HG02678 (cell line): ENCODE results near the gene ADAMTS6.

ENCODE experiments used
- ATAC-seq: cut with Tn5 transposase; IDR thresholded peaks from one replicate; pipeline ENCODE4 v1.9.1; 2021; ENCODE audit warnings: mild to moderate bottlenecking, moderate library complexity; ENCODE audit not compliant: unreplicated experiment

ADAMTS6 gene

DNA sequence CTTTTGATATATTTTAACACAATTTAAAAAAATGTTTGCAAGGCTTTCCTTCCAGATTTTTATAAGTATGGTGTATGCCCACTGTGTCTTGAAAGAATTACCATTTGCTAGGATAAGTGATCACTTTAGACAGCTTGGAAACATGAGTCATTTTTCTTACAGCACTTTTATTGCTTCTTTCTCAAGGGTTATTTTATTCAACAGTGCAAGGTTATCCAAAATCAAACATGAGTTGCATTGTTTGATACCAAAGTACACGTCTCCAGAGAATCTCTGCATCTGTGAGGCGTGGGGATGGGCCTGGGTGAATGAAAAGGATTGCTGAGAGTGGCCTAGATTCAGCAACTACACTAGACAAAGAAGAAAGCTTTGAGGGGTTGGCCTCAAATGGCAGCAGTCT is 329.6 kb downstream of the ADAMTS6 start:
- ATAC-seq: no peak

DNA sequence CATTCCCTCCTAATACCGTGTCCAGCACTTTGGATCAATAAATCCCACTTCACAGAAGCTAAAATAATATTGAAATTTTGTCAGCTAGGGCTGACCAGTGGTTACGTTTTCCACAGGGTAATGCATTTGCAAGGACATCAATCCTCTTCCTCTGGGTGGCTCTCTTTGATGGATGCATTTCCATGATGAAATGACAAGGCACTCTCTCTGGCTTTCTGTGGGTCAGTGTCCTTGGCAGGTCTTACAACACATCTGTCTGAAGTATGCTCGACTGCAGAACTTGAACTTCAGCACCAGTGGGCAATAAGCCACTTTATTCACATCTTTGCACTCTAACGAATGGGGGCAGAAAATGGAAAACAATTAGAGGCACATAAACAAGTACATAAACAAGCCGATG is 330.1 kb downstream of the ADAMTS6 start:
- no peak for ATAC-seq

DNA sequence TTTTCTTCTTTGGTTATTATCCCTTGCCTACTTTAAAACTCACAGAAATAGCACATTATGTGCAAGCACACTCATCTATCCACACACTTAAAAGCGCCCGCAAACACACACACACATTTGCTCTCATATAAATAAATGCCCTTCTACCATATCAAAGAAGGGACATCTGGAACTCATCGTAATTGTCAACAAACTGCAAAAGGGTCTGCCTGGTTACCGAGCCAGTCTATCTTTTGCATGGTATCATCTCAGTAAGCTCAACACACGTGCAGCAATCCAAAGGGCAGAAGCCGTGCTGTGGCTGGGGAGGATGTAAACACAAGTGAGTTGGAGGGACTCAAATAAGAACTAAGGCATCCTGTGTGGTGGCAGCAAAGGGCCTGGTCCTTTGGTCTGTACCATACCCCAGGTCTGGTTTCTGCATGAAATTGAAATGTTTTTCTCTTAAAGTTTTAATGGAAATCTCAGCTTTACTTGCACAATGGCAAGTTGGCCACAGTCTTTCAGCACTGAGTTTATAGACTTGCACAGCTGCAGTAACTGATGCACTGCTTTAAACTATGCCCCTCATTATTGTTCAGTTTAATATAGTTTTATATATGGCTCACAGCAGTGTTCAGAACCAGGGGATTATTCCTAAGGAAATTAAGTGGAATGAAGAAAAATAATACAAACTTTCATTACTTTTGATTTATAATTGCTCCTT is 331.0 kb downstream of the ADAMTS6 start:
- no peak for ATAC-seq

DNA sequence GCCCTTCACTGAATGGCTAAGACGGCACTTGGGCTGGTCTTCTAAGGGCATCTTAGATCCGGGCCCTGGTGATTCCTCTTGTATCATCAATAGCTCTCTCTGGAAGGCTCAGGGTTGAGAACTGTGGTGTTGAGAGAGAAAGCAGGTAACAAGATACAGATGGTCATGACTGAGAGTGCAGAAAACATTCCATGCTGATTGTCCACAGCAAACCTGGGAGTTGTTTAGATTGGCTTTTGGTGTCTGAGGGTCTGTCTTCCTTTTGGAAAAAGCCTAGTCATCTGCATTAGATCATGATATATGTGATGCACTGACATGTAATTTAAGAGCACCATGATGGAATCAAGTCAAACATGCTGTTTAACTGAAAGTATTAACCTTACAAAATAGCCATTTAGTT is 331.9 kb downstream of the ADAMTS6 start:
- ATAC-seq: no peak

DNA sequence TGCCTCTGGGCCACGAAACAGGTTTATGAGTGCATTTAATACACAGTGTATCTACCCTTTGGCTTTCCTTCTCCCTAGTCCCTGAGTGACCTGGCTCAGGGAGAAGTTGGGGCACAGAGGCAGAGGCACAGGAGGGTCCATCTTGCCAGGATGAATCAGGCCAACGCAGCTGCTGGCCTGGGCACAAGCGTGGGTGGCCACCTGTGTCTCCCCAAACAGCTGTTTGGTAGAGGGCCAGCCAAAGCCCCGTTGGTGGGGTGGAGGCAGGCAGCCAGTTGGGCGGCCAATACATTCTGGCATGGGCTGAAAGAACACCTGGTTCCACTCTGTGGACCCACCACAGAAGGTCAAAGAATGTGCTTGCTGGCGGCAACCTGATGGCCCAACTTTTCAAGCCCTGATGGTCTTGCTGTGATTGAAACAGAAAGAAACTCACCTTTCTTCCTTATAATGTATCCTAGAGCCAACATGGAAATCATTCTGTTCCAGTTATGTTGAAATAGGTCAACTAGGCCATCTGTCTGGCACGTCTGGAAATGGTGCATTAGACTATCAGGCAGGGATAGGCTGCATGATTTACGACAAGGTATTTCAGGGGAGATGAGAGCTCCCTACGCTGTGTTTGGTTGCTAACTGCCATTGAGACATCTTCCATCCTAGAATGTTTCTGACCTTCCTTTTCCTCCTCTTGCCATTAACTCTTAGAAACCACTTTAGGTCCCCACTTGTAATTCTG is 337.4 kb downstream of the ADAMTS6 start:
- no peak for ATAC-seq

DNA sequence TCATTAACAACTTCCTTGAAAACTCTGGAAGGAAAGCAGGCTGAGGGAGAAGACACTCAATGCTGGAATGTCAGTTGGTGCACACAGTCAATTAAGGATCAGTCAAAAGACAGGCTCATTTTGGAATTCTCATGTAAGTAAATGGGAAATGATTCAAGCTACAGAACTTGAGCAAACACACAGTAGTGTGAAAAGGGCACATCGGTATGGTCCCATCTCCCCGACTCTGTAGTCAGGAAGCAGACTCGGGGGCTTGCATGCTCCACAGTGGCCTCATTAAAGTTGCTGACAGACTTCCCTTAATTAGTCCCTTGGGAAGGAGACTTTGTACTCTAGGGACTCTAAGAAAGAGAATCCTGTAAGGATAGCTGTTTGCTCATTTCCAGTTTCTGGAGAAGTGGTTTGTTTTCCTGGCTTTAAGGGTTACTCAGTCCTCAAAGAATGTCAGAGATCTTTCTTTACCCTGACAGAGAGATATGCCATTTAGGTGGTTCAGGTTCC is 339.2 kb downstream of the ADAMTS6 start:
- no peak for ATAC-seq

DNA sequence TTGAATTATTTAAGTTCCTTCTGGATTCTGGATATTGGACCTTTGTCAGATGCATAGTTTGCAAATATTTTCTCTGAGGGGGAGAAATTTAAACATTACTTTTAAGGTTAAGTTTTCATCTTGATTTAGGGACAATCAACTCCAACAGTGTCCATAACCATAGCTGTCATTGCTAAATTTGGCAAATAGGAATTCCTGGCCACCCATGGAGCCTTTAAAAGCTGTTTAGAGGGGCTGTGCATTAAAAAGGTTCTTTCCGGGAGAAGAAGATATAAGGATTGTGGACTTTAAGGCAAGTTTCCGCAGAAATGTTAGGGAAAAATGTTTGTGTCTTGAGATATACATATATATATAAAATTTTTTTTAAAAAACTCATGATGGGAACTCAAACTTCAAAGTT is 339.7 kb downstream of the ADAMTS6 start:
- no peak for ATAC-seq

DNA sequence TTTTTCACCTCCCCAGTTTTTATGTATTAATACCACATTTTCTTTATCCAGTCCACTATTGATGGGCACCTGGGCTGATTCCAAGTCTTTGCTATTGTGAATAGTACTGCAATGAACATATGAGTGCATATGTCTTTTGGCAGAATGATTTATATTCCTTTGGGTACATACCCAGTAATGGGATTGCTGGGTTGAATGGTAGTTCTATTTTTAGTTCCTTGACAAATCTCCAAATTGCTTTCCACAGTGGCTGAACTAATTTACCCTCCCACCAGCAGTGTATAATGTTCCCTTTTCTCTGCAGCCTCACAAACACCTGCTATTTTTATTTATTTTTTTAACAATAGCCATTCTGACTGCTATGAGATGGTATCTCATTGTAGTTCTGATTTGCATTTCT is 340.2 kb downstream of the ADAMTS6 start:
- no peak for ATAC-seq

DNA sequence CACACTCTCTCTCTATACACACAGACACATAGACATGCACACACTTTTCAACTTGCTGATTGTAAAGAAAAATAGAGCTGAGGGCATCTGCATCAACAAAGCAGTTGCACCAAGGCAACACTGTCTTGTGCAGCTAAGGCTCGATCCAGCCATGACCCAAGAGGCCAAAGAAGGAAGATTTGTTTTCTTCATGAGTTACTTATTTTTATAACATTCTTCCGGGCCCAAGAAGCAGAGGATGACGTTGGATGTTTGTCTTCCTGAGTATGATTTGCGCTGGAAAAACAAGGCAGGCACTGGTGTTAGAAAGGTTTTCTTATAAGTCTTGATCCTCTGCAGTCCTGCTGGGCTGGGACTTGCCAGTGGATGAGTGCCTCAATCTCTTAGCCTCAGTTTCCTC is 344.1 kb downstream of the ADAMTS6 start:
- no peak for ATAC-seq

DNA sequence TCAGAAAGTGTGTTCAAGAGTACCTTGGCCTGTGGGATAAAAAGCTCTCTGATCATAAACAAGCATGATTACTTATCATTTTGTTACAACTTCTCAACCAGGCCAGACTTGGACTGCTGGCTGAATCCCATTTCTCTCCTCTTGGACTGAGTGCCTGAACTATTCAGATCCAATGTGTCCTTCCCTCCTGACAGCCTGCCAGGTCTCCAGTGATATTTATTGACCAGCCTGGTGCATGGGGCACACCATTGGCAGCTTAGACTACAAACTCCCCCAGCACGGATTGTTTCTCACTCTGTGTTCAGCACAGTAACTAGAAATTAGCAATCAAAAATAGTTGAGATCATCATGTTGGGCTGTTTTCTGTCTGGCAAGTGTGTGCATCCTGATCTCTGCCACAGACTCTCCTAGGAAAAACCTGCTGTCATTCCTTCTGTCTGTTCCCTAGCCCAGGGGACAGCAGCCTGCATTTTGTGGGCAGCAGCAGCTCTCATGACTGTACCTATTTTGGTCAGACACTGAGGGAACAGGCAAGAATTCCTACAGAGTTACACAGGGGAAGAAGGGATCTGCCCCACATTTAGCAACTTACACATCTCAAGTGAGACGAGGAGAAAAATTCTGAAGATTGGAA is 348.1 kb downstream of the ADAMTS6 start:
- ATAC-seq: no peak

DNA sequence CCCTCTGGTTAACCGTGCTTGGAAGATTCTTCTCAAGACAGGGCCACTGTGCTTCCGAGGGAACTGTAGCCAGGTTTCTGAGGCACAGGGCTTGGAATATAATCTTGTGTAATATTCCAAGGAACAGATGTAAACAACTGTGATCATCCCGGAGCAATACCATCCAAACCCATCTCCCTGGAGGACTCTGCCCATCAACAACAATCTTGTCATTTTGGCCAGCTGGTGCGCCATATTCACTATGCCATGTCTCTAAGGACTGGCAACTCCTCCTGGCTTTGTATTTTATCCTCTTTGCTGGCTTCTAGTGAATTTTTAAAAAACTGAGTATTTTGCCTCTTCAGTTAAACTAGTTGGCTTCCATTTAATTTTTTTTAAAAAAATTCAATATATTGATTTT is 349.3 kb downstream of the ADAMTS6 start:
- ATAC-seq: no peak

DNA sequence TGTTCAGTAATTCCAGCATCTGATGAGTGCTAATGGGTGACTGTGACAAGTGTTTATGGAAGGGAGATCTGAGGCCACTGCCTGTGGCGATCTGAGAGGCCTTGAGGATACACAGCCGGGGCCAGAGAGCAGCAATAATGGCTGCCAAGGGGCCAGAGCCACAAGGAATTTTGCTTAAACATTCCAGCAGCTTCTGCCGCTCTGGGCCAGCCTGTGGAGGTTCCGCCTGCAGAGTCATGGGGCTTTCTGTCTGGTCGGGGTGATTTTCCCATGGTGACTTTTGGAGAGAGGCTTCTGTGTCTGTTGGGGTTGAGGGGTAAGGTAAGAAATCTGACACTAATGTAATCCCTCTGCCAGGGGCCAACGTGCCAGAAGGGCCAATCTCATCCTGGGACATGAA is 353.5 kb downstream of the ADAMTS6 start:
- no peak for ATAC-seq

DNA sequence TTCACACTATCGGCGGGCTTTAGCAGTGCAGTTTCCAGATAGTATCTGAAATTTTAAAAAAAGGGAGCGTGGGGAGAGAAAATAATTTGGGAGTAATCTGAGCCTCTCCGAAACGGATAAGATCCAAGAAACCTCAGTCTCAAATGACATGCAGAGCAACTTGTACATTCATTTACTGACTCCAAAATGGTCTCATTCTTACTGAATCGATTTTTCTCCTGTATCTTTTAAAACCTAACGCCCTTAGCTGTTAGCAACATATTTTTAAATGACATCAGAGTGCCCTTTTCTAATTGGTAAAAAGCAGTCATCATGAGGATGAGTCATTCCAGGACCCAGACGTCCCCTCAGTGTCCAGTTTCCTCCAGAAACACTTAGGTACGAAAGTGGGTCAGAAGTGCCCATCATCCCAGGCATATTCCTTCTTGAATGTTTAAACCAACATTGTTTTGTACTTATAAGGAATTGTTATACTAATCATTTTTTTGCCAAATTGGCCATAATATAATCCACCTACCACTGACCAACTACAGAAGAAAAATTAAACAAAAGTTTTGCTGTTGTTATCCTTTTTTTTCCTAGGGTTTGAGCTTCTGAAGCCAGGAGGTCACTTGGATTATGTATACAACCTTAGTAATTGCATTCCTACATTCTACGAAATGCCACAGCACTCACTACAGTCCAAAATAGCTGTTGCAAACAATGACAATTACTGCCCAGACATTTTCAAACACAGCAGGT is 354.4 kb downstream of the ADAMTS6 start:
- no peak for ATAC-seq

DNA sequence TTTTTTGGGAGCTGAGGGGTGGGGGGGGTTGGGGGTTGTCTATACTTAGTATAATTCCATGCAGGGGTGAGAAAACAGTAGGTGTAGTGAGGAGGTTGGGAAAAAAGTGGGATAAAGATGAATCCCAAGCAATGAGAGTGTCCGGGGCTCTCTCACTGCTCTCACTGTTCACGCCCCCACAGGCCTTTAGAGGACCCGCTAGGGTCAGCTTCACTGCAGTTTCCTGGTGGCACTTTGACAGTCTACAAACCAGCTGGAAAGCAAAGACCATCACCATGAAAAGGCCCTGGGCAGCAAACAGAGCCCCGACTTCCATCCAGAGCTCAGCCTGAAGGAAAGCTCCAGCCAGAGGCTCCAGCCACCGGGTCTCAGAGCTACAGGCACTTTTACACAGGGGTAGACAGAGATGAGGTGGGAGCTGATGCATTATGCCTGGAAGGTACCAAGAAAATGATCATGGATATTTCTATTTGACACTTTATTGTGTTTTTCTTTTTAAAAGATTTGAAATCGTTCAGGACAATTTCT is 355.1 kb downstream of the ADAMTS6 start:
- no peak for ATAC-seq

DNA sequence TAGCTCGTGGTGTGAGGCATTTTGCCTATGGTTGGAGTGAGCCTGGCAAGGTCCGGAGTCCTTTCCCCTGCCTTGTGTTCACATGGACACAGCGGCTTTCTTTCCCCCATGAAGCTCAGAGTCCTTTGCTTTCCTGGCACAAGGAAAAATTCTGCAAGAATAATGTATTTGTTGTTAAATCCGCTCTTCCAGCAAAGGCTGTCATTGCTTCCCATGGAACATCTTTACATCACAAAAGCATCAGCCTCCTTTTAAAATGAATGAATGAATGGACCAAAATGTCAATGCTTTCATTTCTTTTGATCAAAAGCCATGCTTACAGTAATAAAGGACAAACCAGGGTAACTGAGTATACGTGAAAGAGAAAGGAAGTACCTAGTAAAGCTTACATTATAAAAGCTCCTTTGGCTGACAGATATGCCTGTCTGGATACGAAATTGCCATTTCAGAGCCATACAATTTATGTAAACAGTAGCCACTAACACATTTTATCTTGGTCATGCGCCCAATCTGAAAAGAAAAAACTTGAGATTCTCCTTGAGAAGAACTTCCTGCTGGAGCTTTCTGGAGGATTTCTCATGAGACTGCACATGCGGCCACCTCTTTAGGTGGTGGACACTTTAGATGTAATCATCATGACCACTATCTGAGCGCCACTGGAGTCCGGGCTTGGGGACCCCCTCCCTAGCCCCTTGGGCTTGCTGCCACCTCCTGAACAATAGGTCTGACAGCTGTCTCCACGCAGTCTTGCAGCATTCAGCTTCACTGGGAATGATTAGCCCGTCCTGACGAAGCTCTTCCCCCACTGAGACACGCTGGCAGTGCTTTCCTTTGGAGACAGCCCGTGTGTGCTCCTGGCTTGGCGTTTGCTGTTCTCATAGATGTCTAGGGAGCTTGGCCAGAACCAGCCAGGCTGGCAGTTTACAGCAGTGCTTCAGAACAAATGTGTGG is 355.9 kb downstream of the ADAMTS6 start:
- no peak for ATAC-seq

DNA sequence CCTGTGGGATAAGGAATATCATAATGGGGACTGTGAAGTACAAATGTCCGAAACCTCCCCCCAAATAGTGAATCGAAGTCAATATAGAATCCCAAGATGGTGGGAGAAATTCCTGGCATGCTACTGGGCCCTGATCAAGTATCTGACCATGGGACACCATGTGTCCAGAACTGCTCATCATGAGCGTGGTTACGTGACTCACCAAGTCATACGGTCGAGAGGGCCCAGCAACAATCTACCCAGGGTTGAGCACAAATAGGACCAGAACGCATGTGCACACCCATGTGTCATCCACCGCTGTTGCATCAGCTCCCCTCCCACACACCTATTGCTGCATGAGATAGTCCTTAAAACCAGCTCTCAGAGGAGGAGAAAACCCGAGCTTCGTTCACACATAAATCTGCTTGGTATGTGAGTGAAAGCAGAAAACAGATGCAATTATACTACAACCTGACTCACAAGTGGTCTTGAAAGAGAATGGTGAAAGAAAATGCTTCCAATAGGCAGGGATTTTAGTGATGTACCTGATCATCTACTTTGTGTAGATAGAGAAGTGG is 359.8 kb downstream of the ADAMTS6 start:
- no peak for ATAC-seq

DNA sequence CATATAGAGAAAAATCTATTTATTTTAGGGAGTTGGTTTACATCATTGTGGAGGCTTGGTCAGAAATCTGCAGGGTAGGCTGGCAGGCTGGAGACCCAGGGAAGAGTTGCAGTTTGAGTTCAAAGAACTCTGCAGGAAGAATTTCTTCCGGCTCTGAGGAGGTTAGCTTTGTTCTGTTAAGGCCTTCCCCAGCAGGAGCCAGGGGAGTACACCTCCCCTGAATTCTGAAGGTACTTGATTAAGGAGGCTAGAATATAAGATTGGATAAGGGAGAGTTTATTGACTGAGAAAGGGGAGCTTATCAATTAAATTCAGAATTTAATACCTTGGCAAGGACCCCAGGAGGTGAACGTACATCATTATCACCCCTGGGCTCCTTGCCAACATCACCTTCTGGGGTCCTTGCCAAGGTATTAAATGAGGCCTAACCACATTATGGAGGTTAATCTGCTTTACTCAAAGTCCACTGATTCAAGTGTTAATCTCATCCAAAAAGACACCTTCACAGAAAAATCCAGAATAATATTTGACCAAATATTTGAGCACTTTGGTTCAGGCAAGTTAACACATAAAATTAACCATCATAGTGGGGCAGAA is 361.3 kb downstream of the ADAMTS6 start:
- ATAC-seq: no peak

DNA sequence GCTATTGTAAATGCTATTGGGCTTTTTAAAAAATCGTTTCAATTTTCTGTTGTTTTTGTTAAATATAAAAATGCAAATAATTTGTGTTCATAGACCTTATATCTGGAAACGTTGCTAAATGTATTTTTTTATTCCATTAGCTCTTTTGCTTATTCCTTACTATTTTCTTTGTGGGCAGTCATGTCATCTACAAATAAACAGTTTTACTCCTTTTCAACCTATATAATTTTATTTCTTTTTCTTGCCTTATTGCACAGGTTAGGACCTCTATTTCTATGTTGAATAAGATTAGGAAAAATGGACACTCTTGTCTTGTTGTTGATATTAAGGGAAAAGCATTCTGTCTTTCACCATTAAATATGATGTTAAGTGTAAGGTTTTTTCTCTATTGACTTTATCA is 364.2 kb downstream of the ADAMTS6 start:
- no peak for ATAC-seq

DNA sequence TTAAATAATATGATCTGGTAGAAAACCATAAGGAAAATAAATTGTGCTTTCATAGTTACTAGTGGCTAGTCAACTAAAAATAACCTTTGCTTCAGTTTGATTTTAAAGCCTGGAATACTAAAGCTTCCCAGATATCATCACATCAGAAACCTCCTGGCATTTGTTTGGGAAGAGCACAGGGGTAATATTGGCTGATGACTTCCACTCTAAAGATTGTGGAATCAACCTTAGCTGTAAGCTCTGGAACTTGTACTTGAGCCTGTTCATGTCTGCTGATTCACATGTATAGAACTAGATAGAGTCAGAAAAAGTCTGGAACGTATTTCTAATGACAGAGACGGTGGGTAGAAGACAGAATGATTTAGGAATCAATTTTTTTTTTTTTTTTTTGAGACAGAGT is 367.9 kb downstream of the ADAMTS6 start:
- no peak for ATAC-seq
